Measurements from ENCODE around the gene IFT172.

The IFT172 gene

DNA sequence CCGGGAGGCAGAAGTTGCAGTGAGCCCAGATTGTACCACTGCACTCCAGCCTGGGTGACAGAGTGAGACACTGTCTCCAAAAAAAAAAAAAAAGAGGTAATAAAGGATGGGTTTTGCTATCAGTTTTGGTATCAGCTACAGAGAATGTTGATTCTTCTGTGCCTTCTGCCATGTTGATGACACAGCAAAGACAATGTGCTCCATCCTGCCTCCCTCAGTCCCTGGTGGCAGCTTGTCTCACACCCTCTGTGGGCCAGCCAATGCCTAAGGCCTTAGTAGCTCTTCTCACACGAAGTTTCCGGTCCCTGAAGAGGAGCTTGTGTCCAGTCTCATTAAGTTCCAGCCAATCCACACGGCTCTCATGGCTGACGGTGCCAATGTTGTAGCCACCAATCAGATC, 17.6 kb downstream of the IFT172 start:
- no peak overlapping the region for H3K4me3 ChIP-seq (ENCODE audit: low read depth, low read length)
- TF ChIP-seq CTCF (IDR thresholded peaks at IDR 0.05; ENCODE audit: low read depth, low read length) = no peak
- no peak for DNase-seq (ENCODE audit: low read depth, low spot score)
- in situ Hi-C loops (cut with HindIII; ENCODE audit: low sequenced_read_pairs) = no loop called here

- no peak for DNase-seq (ENCODE audit: low read depth, low spot score)
- no peak for TF ChIP-seq CTCF (IDR thresholded peaks at IDR 0.05; ENCODE audit: low read depth, low read length)
- H3K4me3 ChIP-seq (ENCODE audit: low read depth, low read length) = no peak overlapping the region
- in situ Hi-C loops (cut with HindIII; ENCODE audit: low sequenced_read_pairs) = no loop called here
Observed at GRCh38 chr2:27464443-27464842, 25.1 kb downstream of the IFT172 start.

GRCh38 chr2:27461118-27461517, 28.4 kb downstream of the IFT172 start:
- no peak for DNase-seq (ENCODE audit: low read depth, low spot score)
- H3K4me3 ChIP-seq (ENCODE audit: low read depth, low read length) = no peak overlapping the region
- in situ Hi-C loops (cut with HindIII; ENCODE audit: low sequenced_read_pairs) = no loop called here
- TF ChIP-seq CTCF (IDR thresholded peaks at IDR 0.05; ENCODE audit: low read depth, low read length) = no peak

DNA sequence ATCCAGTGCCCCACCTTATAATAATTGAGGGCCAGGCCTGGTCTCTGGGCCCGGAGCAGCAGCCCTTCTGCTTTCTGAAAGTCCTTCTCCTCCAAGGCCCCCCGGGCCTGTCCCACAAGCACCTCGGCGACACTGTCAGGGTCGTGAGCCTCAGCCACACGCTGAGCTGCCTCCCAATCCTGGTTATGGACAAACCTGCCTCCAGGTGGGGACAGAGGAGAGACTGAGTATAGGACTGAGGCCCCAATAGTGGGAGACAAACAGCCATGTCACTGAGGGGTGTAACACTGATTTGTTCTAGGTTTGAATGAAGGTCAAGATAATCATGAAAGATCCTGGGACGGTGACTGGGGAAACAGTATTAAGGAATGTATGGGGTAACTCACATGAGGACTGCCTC, 35.6 kb downstream of the IFT172 start:
- in situ Hi-C loops (cut with HindIII; ENCODE audit: low sequenced_read_pairs) = no loop called here
- no peak for TF ChIP-seq CTCF (IDR thresholded peaks at IDR 0.05; ENCODE audit: low read depth, low read length)

GRCh38 chr2:27451095-27451494, 38.4 kb downstream of the IFT172 start:
- in situ Hi-C loops (cut with HindIII; ENCODE audit: low sequenced_read_pairs) = no loop called here
- H3K4me3 ChIP-seq (ENCODE audit: low read depth, low read length) = no peak overlapping the region
- no peak for TF ChIP-seq CTCF (IDR thresholded peaks at IDR 0.05; ENCODE audit: low read depth, low read length)
- DNase-seq (ENCODE audit: low read depth, low spot score) = no peak

More for the DNA sequence above, 35.6 kb downstream of the IFT172 start:
- no peak overlapping the region for H3K4me3 ChIP-seq (ENCODE audit: low read depth, low read length)
- no peak for DNase-seq (ENCODE audit: low read depth, low spot score)

GRCh38 chr2:27448381-27448780, 41.2 kb downstream of the IFT172 start:
- in situ Hi-C loops (cut with HindIII; ENCODE audit: low sequenced_read_pairs) = no loop called here
- no peak for TF ChIP-seq CTCF (IDR thresholded peaks at IDR 0.05; ENCODE audit: low read depth, low read length)

GRCh38 chr2:27446057-27446456, 43.5 kb downstream of the IFT172 start:
- no peak for TF ChIP-seq CTCF (IDR thresholded peaks at IDR 0.05; ENCODE audit: low read depth, low read length)
- in situ Hi-C loops (cut with HindIII; ENCODE audit: low sequenced_read_pairs) = no loop called here
- H3K4me3 ChIP-seq (ENCODE audit: low read depth, low read length) = no peak overlapping the region
- DNase-seq (ENCODE audit: low read depth, low spot score) = no peak

More at GRCh38 chr2:27448381-27448780, 41.2 kb downstream of the IFT172 start:
- H3K4me3 ChIP-seq (ENCODE audit: low read depth, low read length) = no peak overlapping the region
- DNase-seq (ENCODE audit: low read depth, low spot score) = no peak

Data from astrocyte of the spinal cord (primary cell).